Tibial artery (tissue), 4 donors: ENCODE measurements around the gene SFTA2.

ENCODE experiments used
- DNase-seq, 2 donors: peaks; one replicate each; pipeline ENCODE4 v3.0.0-alpha.2; 2019
- H3K27ac ChIP-seq, 2 donors: fragments of 200-600 bp; sonication (generic) in 1 of 2; 1 replicate in 1 of 2; 2 replicates in 1 of 2; pipeline ENCODE4 v1.5.1; 2018 to 2019; ENCODE audit warnings: mild to moderate bottlenecking in 1 of 2
- H3K27me3 ChIP-seq, 2 donors: fragments of 200-600 bp; sonication (generic) in 1 of 2; one replicate each; pipeline versions ENCODE4 v1.5.1 to v1.6.0; 2016 to 2019
- H3K36me3 ChIP-seq, 3 donors: fragments of 200-600 bp; sonication (generic) in 2 of 3; one replicate each; pipeline ENCODE4 v1.5.1; 2016 to 2019; ENCODE audit warnings: mild to moderate bottlenecking in 2 of 3
- H3K4me1 ChIP-seq, 4 donors: fragments of 200-600 bp; sonication (generic) in 2 of 4; 1 replicate in 3 of 4; 2 replicates in 1 of 4; pipeline ENCODE4 v1.5.1; 2016 to 2019
- H3K4me3 ChIP-seq, 2 donors: fragments of 200-600 bp; sonication (generic) in 1 of 2; 1 replicate in 1 of 2; 2 replicates in 1 of 2; pipeline ENCODE4 v1.5.1; 2018 to 2019; ENCODE audit warnings: mild to moderate bottlenecking in 2 of 2
- H3K9me3 ChIP-seq, 3 donors: fragments of 200-600 bp; sonication (generic) in 1 of 3; one replicate each; pipeline ENCODE4 v1.5.1; 2016 to 2019
- intact Hi-C: fragments of 100-400 bp; cut with DNase I; formaldehyde crosslinking; loops from one replicate; pipeline ENCODE4 v1.15.0; 2023; ENCODE audit warnings: low total_unique reads
- TF ChIP-seq, protein P1 (sequence below), 2 experiments: fragments of 200-600 bp in 1 of 2; fragments of 450-650 bp in 1 of 2; IDR thresholded peaks; one replicate each; pipeline ENCODE4 v1.5.1; 2017 to 2019; ENCODE audit warnings: antibody characterized with exemption in 2 of 2, mild to moderate bottlenecking in 1 of 2, moderate library complexity in 1 of 2

SFTA2 gene

DNA sequence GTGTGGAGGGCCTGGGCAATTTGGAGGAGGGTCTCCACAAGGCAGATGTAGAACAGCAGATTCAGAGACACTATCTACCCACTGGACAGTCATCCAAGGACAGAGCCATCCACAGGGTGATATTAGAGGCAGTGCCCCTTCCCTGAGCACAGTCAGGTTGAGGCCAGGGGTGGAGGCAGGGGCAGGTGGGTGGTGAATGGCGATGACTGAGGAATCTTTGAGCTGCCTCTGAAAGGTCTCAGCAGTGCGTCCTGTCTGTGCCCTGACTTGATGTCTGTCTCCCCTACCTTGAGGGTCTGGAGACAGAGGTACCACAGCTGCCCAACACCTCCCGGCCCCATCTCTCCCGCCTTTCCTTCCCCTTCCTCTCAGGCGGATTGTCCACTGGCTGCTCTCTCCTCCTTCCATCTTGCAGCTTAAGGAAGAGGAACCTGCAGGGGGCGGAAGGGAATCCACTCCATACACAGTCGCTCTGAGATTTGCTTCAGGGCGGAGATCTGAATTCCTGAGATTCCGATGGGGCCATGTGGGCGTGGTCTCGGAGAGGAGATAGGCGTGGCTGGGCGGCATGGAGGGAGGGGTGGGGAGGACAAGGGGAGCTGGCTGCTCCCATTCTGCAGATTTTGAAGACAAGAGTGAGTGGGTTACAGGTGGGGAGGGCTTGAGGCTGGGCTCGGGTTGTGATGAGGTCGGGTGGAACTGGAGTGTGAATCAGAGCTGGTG, 10.5 kb upstream of the SFTA2 start:
- peaks cover 0 to 38% of the 10 kb centered on the region in 2 donors for H3K27me3 ChIP-seq
- peaks cover 0 to 11% (median 3%) of the 10 kb centered on the region in 4 donors for H3K4me1 ChIP-seq
- no peaks in the 10 kb centered on the region for H3K36me3 ChIP-seq
- H3K27ac ChIP-seq, result no peak overlapping the region
- intact Hi-C loops, result no loop called here
- H3K9me3 ChIP-seq, result no peaks in the 10 kb centered on the region
- H3K4me3 ChIP-seq, result no peak overlapping the region
- peak in 1 of 2 donors; percentile 52 for DNase-seq
- TF ChIP-seq, protein P1, sequence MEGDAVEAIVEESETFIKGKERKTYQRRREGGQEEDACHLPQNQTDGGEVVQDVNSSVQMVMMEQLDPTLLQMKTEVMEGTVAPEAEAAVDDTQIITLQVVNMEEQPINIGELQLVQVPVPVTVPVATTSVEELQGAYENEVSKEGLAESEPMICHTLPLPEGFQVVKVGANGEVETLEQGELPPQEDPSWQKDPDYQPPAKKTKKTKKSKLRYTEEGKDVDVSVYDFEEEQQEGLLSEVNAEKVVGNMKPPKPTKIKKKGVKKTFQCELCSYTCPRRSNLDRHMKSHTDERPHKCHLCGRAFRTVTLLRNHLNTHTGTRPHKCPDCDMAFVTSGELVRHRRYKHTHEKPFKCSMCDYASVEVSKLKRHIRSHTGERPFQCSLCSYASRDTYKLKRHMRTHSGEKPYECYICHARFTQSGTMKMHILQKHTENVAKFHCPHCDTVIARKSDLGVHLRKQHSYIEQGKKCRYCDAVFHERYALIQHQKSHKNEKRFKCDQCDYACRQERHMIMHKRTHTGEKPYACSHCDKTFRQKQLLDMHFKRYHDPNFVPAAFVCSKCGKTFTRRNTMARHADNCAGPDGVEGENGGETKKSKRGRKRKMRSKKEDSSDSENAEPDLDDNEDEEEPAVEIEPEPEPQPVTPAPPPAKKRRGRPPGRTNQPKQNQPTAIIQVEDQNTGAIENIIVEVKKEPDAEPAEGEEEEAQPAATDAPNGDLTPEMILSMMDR (IDR thresholded peaks at IDR 0.05), result peak in 1 of 2 experiments; percentile 17

DNA sequence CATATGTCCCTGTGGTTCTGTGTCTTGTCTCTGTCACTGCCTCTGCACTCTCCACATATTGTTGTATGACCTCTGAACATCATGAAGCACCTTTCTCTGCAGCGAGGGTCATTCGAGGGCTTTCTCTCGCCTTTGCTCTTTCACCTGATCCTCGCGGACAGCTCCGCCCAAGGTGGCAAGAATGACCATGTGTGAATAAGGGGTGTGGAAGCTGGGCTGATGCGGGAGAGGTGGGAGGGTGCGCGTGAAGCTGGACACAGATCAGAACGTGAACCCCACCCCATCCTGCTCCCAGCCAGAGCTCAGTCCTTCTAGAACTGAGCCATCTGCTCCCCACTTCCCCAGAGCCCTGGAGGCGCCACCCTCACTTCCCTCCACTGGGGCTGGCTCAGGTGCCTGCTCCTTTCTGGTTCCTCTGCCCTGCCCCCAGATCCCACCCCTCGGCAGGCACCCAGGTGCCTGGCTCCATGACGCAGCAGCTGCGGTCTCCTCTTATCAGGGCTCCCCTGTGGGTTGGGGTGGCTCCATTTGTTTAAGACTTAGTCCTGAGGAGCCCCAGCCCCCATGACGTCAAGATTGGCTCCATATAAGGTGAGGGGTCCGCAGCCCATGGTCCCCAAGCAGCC, 8.5 kb upstream of the SFTA2 start, which contains the start of gene MUCL3:
Gene MUCL3, plus strand, starts transcription at position 613 of the 626 bp plus-strand sequence. CDS start 27 bp downstream, outside the sequence.
- Histone ChIP-seq H3K4me1 (peaks cover 0 to 11% (median 3%) of the 10 kb centered on the region in 4 donors), H3K36me3 (no peaks in the 10 kb centered on the region), H3K27ac (no peak within 1 kb of the TSS), H3K27me3 (peaks cover 0 to 42% of the 10 kb centered on the region in 2 donors), H3K9me3 (no peaks in the 10 kb centered on the region), H3K4me3 (no peak within 1 kb of the TSS)
- intact Hi-C loops, result no loop called here
- DNase-seq, result no peak
- TF ChIP-seq, protein P1 (IDR thresholded peaks at IDR 0.05), result no peak

DNA sequence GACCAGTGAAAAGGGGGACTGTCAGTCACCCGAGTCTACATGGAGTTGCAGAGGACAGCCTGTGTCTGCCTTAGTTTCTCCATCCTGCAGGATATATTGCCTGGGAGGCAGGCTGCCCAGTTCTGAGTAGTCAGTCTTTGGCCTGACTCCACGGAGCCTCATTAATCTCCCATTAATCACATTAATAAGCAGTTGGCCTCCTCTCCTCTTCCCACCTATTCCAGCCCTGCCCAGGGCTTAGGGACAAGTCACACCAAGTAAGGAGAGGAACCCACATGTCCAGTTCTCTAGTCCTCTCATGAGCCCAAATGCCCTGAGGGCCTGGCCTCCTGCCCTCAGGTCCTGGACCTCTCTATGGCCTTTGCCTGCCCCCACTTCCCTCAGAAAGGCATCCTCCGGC, 7.5 kb upstream of the SFTA2 start:
- no peak for DNase-seq
- TF ChIP-seq, protein P1 (IDR thresholded peaks at IDR 0.05), result no peak
- Histone ChIP-seq H3K4me3 (no peak overlapping the region), H3K4me1 (peaks cover 0 to 11% (median 3%) of the 10 kb centered on the region in 4 donors), H3K27ac (no peak overlapping the region), H3K27me3 (peaks cover 0 to 39% of the 10 kb centered on the region in 2 donors), H3K36me3 (no peaks in the 10 kb centered on the region), H3K9me3 (no peaks in the 10 kb centered on the region)
- intact Hi-C loops, result no loop called here

DNA sequence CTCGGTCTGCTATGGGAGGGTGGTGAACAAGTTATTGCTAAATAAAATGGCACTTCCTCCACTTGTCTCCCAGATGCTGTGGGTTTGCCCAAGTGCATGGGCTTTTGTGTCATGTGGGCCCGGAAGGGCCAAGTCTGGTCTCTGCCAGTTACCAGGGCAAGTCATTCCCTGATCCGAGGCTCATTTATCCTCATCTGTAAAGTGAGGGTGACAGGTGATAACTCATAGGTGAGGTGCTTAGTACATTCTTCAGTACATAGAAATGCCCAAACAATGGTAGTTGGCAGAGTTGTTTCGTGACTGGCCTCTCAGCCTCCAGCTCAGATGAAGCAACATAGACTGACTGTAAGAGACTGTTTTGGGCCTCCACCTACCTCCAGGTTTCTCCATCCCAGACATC, 6.8 kb upstream of the SFTA2 start:
- TF ChIP-seq, protein P1 (IDR thresholded peaks at IDR 0.05), result no peak
- Histone ChIP-seq H3K9me3 (no peaks in the 10 kb centered on the region), H3K27me3 (peaks cover 0 to 39% of the 10 kb centered on the region in 2 donors), H3K27ac (no peak overlapping the region), H3K4me3 (no peak overlapping the region), H3K4me1 (peaks cover 0 to 11% (median 3%) of the 10 kb centered on the region in 4 donors), H3K36me3 (no peaks in the 10 kb centered on the region)
- intact Hi-C loops, result no loop called here
- no peak for DNase-seq

DNA sequence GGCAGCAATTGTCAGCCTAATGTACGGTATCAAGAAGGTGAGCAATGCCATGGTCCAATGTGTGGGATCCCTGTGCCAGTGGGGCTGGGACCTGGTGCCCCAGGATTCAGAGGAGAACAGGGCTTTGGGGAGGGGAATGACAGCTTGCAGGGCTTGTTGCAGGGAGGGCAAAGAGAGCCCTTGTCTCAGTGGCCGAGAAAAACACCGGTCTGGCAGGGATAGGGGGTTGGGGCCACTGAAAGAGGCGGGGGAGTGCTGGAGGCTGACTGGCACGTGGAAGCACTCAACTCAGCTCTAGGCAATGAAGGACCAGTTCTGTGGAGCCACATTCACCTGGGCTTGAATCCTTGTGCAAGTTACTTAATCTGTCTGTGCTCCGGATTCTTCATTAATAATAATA, 5.3 kb upstream of the SFTA2 start:
- DNase-seq, result no peak
- Histone ChIP-seq H3K9me3 (no peaks in the 10 kb centered on the region), H3K36me3 (no peaks in the 10 kb centered on the region), H3K27me3 (peaks cover 0 to 36% of the 10 kb centered on the region in 2 donors), H3K27ac (no peak overlapping the region), H3K4me1 (peaks cover 0 to 1% (median under 1%) of the 10 kb centered on the region in 4 donors), H3K4me3 (no peak overlapping the region)
- TF ChIP-seq, protein P1 (IDR thresholded peaks at IDR 0.05), result no peak
- intact Hi-C loops, result no loop called here
